ENCODE results near the gene TMPRSS15.

The TMPRSS15 gene

GRCh38 chr21:18424276-18424675, 20.7 kb upstream of the TMPRSS15 start:
- POLR2A ChIA-PET, result no interaction called here
- CTCF ChIA-PET, result no interaction called here
- no peak overlapping the region for H3K4me3 ChIP-seq (ENCODE audit: low read depth, low read length)
- no peak for DNase-seq (ENCODE audit: low read depth, low spot score)
- TF ChIP-seq, protein P1, sequence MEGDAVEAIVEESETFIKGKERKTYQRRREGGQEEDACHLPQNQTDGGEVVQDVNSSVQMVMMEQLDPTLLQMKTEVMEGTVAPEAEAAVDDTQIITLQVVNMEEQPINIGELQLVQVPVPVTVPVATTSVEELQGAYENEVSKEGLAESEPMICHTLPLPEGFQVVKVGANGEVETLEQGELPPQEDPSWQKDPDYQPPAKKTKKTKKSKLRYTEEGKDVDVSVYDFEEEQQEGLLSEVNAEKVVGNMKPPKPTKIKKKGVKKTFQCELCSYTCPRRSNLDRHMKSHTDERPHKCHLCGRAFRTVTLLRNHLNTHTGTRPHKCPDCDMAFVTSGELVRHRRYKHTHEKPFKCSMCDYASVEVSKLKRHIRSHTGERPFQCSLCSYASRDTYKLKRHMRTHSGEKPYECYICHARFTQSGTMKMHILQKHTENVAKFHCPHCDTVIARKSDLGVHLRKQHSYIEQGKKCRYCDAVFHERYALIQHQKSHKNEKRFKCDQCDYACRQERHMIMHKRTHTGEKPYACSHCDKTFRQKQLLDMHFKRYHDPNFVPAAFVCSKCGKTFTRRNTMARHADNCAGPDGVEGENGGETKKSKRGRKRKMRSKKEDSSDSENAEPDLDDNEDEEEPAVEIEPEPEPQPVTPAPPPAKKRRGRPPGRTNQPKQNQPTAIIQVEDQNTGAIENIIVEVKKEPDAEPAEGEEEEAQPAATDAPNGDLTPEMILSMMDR (IDR thresholded peaks at IDR 0.05; ENCODE audit: insufficient read depth, low read length, missing control alignments), result no peak

DNA sequence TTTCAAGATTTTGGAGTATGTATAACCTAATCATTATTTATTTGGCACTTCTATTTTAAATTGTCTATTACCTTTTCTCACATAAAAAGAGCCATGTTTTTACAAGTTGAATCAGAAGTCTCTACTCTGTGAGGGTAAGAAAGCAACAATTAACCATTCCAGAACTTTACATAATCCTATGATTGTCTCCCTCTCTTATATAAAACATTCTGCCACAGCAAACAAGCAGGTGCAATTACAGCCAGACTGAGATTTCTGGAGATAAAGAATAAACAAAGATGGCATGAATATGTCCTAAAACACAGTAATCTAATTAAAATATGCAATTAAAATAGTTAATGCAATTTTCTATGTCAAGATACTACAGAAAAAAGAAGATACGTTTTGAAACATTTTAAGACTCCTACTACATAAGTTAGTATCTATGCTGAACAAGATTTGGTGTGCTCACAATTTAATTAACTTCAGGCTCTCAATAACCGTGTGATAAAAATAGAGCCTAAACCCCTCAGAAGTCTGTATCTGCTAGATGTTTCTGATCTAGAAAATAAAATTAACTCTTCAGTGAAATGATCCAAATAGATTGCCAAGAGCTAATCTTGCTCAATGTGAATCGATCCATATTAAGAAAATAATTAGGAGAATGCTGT, 13.7 kb upstream of the TMPRSS15 start:
- POLR2A ChIA-PET, result no interaction called here
- CTCF ChIA-PET, result no interaction called here
- no peak overlapping the region for H3K4me3 ChIP-seq (ENCODE audit: low read depth, low read length)
- DNase-seq (ENCODE audit: low read depth, low spot score), result no peak
- TF ChIP-seq, protein P1 (IDR thresholded peaks at IDR 0.05; ENCODE audit: insufficient read depth, low read length, missing control alignments), result no peak

DNA sequence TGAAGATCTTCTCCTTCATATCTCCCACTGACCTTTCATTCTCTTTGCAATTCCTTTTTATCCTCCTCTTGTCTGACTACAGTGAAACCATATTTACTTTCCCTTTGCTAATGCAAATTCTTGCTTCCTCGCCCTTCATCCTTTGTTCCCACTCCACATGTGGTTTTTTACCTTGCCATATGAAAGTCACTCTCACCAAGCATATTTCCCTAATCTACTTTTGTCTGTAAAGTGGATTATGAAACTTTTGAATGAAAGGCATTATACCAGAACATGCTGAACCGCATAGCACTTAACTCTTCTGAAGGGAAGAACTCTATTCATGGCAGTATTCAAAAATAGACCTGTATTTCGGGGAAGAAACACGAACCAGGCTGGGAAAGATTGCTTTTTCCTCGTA, 8.0 kb upstream of the TMPRSS15 start:
- ChIA-PET CTCF (no interaction called here), POLR2A (no interaction called here)
- TF ChIP-seq, protein P1 (IDR thresholded peaks at IDR 0.05; ENCODE audit: insufficient read depth, low read length, missing control alignments), result no peak
- H3K4me3 ChIP-seq (ENCODE audit: low read depth, low read length), result no peak overlapping the region
- DNase-seq (ENCODE audit: low read depth, low spot score), result no peak

DNA sequence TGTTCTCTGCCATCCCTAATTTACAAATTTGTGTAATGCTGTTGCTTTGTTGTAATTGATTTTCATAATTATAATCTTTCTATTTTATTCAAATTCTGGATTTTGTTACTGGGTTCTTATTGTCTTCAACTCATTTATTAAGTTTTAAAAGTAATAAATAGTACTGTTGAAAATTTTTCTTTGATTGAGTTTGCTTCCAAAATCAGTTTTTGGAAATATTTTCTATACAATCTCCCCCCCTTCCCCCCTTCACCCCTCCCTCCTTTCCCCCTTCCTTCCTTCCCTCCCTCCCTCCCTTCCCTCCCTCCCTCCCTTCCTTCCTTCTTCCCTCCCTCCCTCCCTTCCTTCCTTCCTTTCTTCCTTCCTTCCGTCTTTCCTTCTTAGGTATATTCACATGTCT, 6.0 kb upstream of the TMPRSS15 start:
- ChIA-PET POLR2A (no interaction called here), CTCF (no interaction called here)
- TF ChIP-seq, protein P1 (IDR thresholded peaks at IDR 0.05; ENCODE audit: insufficient read depth, low read length, missing control alignments), result no peak
- no peak for DNase-seq (ENCODE audit: low read depth, low spot score)
- H3K4me3 ChIP-seq (ENCODE audit: low read depth, low read length), result no peak overlapping the region

DNA sequence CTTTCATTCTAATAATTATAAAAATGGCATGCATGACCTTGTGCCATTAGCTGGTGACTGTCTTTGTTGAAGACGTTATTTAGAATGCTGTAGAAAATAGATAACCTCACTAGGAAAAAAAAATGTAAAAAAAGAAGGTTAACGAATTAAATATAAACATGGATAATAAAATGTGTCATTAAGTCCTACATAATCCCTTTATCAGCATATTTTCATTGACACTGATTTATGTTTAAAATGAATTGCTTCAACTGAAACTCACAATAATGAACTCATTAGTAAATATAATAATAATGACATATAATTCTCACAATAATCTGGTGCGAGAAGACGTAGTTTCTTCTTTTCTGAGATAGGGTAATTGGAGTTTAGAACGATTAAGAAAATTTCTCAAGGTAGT, 4.7 kb downstream of the TMPRSS15 start:
- DNase-seq (ENCODE audit: low read depth, low spot score), result no peak
- TF ChIP-seq, protein P1 (IDR thresholded peaks at IDR 0.05; ENCODE audit: insufficient read depth, low read length, missing control alignments), result no peak
- CTCF ChIA-PET, result no interaction called here
- H3K4me3 ChIP-seq (ENCODE audit: low read depth, low read length), result no peak overlapping the region
- POLR2A ChIA-PET, result no interaction called here

DNA sequence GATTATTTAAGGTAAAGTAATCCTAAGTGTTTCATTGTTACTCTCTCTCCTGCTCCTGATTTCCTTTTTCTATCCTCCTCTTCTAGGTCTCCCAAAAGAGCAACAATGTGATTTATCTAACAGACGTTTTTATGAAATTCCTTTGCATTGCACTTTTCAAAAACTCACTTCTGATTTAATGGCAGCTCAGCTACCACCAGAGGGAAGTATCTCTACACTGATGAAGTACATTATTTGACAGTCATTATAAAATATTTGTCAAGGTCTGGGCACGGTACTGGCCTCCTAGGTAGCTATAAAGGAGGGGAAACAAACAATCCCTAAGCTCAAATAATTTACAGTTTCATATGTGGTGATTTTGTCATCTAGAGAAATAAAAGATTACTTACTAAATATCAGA, 15.6 kb downstream of the TMPRSS15 start:
- TF ChIP-seq, protein P1 (IDR thresholded peaks at IDR 0.05; ENCODE audit: insufficient read depth, low read length, missing control alignments), result no peak
- DNase-seq (ENCODE audit: low read depth, low spot score), result no peak
- POLR2A ChIA-PET, result no interaction called here
- no peak overlapping the region for H3K4me3 ChIP-seq (ENCODE audit: low read depth, low read length)
- CTCF ChIA-PET, result no interaction called here
